GM23338 (cell line): ENCODE measurements around the gene MC4R. TPM values are rescaled to one million over a fixed set of nuclear protein-coding genes. Genes with fewer than 3 reads are reported as not detected.

ENCODE experiments used
- ATAC-seq: fragments of 200-7000 bp; cut with Tn5 transposase; 3 replicates; pipeline ENCODE4 v1.9.1; 2020
- DNase-seq: peaks from one replicate; pipeline ENCODE4 v3.0.0-alpha.2; 2015; ENCODE audit warnings: low spot score
- H2AFZ ChIP-seq: fragments of 200-600 bp; sonication (generic); 2 replicates; pipeline ENCODE4 v1.8.0; 2016; ENCODE audit warnings: antibody characterized with exemption, mild to moderate bottlenecking, moderate library complexity
- H3F3A ChIP-seq: fragments of 200-600 bp; sonication (generic); replicated peaks from 2 replicates; pipeline ENCODE4 v1.8.0; 2017; ENCODE audit warnings: antibody characterized with exemption, mixed run types, low read depth
- H3K27ac ChIP-seq: fragments of 200-600 bp; sonication (generic); 2 replicates; pipeline ENCODE4 v1.6.1; 2016; ENCODE audit warnings: low read depth
- H3K27me3 ChIP-seq: fragments of 200-600 bp; sonication (generic); 2 replicates; pipeline ENCODE4 v1.8.0; 2016; ENCODE audit warnings: mild to moderate bottlenecking, mixed run types, moderate library complexity; ENCODE audit not compliant: insufficient read depth
- H3K36me3 ChIP-seq: fragments of 200-600 bp; sonication (generic); 2 replicates; pipeline ENCODE4 v1.8.0; 2016; ENCODE audit warnings: mild to moderate bottlenecking; ENCODE audit not compliant: insufficient read depth
- H3K4me1 ChIP-seq: fragments of 200-600 bp; sonication (generic); 2 replicates; pipeline ENCODE4 v1.8.0; 2016; ENCODE audit warnings: mild to moderate bottlenecking, moderate library complexity; ENCODE audit not compliant: insufficient read depth
- H3K4me2 ChIP-seq: fragments of 200-600 bp; sonication (generic); 2 replicates; pipeline ENCODE4 v1.7.1; 2017; ENCODE audit warnings: mixed run types
- H3K4me3 ChIP-seq: fragments of 200-600 bp; sonication (generic); 2 replicates; pipeline ENCODE4 v1.6.1; 2016; ENCODE audit warnings: mixed run types
- H3K79me2 ChIP-seq: fragments of 200-600 bp; sonication (generic); replicated peaks from 2 replicates; pipeline ENCODE4 v1.8.0; 2017; ENCODE audit warnings: mild to moderate bottlenecking; ENCODE audit not compliant: insufficient read depth
- H3K9me2 ChIP-seq: fragments of 200-600 bp; sonication (generic); 2 replicates; pipeline ENCODE4 v1.8.0; 2017; ENCODE audit not compliant: insufficient read depth
- H4K20me1 ChIP-seq: fragments of 200-600 bp; sonication (generic); replicated peaks from 2 replicates; pipeline ENCODE4 v1.8.0; 2017; ENCODE audit warnings: mild to moderate bottlenecking; ENCODE audit not compliant: insufficient read depth
- H3K27ac Mint-ChIP-seq: 2 replicates; pipeline ENCODE4 v1.8.0; 2020; ENCODE audit warnings: inconsistent platforms, mild to moderate bottlenecking, moderate library complexity, mixed read lengths
- H3K27me3 Mint-ChIP-seq: 3 replicates; pipeline ENCODE4 v1.8.0; 2022; ENCODE audit warnings: low read depth, mild to moderate bottlenecking, moderate library complexity, mixed read lengths, inconsistent platforms; ENCODE audit not compliant: insufficient read depth, poor library complexity
- H3K36me3 Mint-ChIP-seq: 3 replicates; pipeline ENCODE4 v1.8.0; 2021; ENCODE audit warnings: low read depth, mild to moderate bottlenecking, inconsistent platforms, moderate library complexity, mixed read lengths
- H3K4me1 Mint-ChIP-seq: 3 replicates; pipeline ENCODE4 v1.8.0; 2020; ENCODE audit warnings: mild to moderate bottlenecking, inconsistent platforms, mixed read lengths
- H3K4me3 Mint-ChIP-seq: 3 replicates; pipeline ENCODE4 v1.8.0; 2021; ENCODE audit warnings: moderate library complexity, mild to moderate bottlenecking, inconsistent platforms, mixed read lengths
- H3K9me3 Mint-ChIP-seq: 3 replicates; pipeline ENCODE4 v1.8.0; 2020; ENCODE audit warnings: moderate library complexity, mild to moderate bottlenecking, inconsistent platforms, mixed read lengths
- CREB1 ChIP-seq: fragments of 250-450 bp; sonication (Bioruptor Pico); IDR thresholded peaks from 2 replicates; pipeline ENCODE4 v1.5.0; 2020; ENCODE audit warnings: low read depth, mild to moderate bottlenecking, moderate library complexity
- EZH2 ChIP-seq: fragments of 200-600 bp; sonication (generic); IDR thresholded peaks from one replicate; pipeline ENCODE4 v1.8.0; 2017; ENCODE audit warnings: antibody characterized with exemption, mild to moderate bottlenecking, low read depth; ENCODE audit not compliant: unreplicated experiment
- EZH2phosphoT487 ChIP-seq: fragments of 200-600 bp; sonication (generic); IDR thresholded peaks from one replicate; pipeline ENCODE4 v1.8.1; 2018; ENCODE audit warnings: antibody characterized with exemption; ENCODE audit not compliant: unreplicated experiment
- JUNB ChIP-seq: IDR thresholded peaks from one replicate; pipeline ENCODE4 v1.6.1; 2016; ENCODE audit warnings: antibody characterized with exemption; ENCODE audit not compliant: unreplicated experiment
- NANOG ChIP-seq: IDR thresholded peaks from 2 replicates; pipeline ENCODE4 v1.6.1; 2016; ENCODE audit warnings: antibody characterized with exemption, borderline replicate concordance
- POLR2AphosphoS5 ChIP-seq: IDR thresholded peaks from 2 replicates; pipeline ENCODE4 v1.6.1; 2016; ENCODE audit warnings: antibody characterized with exemption, low read depth
- STAT1 ChIP-seq: IDR thresholded peaks from one replicate; pipeline ENCODE4 v1.6.1; 2016; ENCODE audit warnings: antibody characterized with exemption; ENCODE audit not compliant: unreplicated experiment
- ZNF114 ChIP-seq: fragments of 250-450 bp; sonication (Bioruptor Pico); IDR thresholded peaks from 2 replicates; pipeline ENCODE4 v1.5.0; 2020; ENCODE audit warnings: mild to moderate bottlenecking, moderate library complexity
- ZNF331 ChIP-seq: fragments of 250-450 bp; sonication (Bioruptor Pico); IDR thresholded peaks from 2 replicates; pipeline ENCODE4 v1.5.0; 2020; ENCODE audit warnings: low read depth, mild to moderate bottlenecking, moderate library complexity
- polyA plus RNA-seq: library from polyadenylated mRNA; unstranded; fragments of >200 nt; fragmentation: Nextera tagmentation; extraction: Ambion mirVana; gene quantifications from 2 replicates; pipeline ENCODE4 v1.2.1, GENCODE V29; 2016
- total RNA-seq: library from RNA; depleted of rRNA; stranded (reverse); fragments of >200 nt; shearing (Covaris generic); gene quantifications from 2 replicates; pipeline ENCODE4 v1.2.3, GENCODE V29; 2014
- TF ChIP-seq, protein P1 (sequence below), 2 experiments: fragments of 200-600 bp in 1 of 2; sonication (generic) in 1 of 2; conservative IDR thresholded peaks; 2 replicates each; pipeline versions ENCODE4 v1.5.1 to v1.6.1; 2016 to 2017; ENCODE audit warnings: antibody characterized with exemption in 2 of 2, low read depth in 2 of 2, mild to moderate bottlenecking in 2 of 2, moderate library complexity in 1 of 2
- TF ChIP-seq, protein P2 (sequence below): fragments of 250-450 bp; sonication (Bioruptor Pico); IDR thresholded peaks from 2 replicates; pipeline ENCODE4 v1.5.0; 2020; ENCODE audit warnings: mild to moderate bottlenecking, moderate library complexity
- TF ChIP-seq, protein P3 (sequence below): IDR thresholded peaks from 2 replicates; pipeline ENCODE4 v1.6.1; 2016; ENCODE audit warnings: antibody characterized with exemption

MC4R gene
- total and polyA plus RNA-seq, 2 experiments from 2014 or later: not detected

DNA sequence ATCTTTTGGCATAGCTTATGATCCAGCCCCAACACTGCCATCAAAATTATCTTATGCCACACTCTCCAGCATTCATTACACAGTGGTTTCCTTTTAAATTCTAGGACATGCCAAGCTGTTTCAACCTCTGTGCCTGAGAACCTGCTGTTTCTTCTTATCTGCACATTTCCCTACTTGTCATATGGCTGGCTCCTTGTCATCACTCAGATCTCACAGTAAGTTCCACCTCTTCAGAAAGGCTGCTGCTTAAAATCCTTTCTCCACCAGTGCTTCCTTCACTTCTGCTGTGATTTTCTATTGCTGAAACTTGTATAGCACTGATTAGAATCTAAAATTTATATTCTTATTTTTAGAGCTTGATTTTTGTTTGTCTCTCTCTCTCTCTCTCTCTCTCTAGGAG, 43.4 kb downstream of the MC4R start (continued):
- TF ChIP-seq, protein P1, sequence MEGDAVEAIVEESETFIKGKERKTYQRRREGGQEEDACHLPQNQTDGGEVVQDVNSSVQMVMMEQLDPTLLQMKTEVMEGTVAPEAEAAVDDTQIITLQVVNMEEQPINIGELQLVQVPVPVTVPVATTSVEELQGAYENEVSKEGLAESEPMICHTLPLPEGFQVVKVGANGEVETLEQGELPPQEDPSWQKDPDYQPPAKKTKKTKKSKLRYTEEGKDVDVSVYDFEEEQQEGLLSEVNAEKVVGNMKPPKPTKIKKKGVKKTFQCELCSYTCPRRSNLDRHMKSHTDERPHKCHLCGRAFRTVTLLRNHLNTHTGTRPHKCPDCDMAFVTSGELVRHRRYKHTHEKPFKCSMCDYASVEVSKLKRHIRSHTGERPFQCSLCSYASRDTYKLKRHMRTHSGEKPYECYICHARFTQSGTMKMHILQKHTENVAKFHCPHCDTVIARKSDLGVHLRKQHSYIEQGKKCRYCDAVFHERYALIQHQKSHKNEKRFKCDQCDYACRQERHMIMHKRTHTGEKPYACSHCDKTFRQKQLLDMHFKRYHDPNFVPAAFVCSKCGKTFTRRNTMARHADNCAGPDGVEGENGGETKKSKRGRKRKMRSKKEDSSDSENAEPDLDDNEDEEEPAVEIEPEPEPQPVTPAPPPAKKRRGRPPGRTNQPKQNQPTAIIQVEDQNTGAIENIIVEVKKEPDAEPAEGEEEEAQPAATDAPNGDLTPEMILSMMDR (conservative IDR thresholded peaks at IDR 0.05; ENCODE audit: low read depth in 2 of 2): no peak
- TF ChIP-seq NANOG: no peak

DNA sequence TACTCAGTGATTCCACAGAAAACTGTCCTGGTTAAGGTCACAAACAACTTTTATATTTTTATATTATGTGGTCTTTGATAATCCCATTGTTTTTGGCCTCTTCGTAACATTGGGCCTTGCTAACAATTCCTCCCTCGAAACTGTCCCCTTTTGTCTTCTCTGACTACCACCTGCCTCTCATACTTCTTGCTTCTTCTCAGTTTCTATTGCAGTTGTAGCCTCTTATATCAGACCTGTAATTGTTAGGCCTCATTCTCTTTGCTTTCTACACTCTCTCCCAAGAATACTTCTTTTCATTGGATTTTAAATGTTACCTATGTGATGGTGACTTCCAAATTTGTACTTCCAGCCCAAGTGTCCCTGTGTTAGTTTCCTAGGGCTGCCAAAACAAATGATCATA, 44.7 kb downstream of the MC4R start:
- H3F3A ChIP-seq: no peaks in the 10 kb centered on the region
- no peak overlapping the region for H2AFZ ChIP-seq
- Mint-ChIP-seq H3K4me3 (no peak overlapping the region), H3K27ac (no peak overlapping the region), H3K4me1 (no peaks in the 10 kb centered on the region), H3K36me3 (peaks cover 3% of the 10 kb centered on the region; the same call in 2 of the 3 replicates), H3K9me3 (peaks cover 6% of the 10 kb centered on the region; the same call in 2 of the 3 replicates), H3K27me3 (no peaks in the 10 kb centered on the region)
- TF ChIP-seq JUNB (no peak), CREB1 (CRISPR knock-in tag) (no peak), EZH2 (no peak), STAT1 (no peak), ZNF331 (CRISPR knock-in tag) (no peak), POLR2AphosphoS5 (no peak), EZH2phosphoT487 (no peak), ZNF114 (CRISPR knock-in tag) (no peak)
- TF ChIP-seq, protein P2, sequence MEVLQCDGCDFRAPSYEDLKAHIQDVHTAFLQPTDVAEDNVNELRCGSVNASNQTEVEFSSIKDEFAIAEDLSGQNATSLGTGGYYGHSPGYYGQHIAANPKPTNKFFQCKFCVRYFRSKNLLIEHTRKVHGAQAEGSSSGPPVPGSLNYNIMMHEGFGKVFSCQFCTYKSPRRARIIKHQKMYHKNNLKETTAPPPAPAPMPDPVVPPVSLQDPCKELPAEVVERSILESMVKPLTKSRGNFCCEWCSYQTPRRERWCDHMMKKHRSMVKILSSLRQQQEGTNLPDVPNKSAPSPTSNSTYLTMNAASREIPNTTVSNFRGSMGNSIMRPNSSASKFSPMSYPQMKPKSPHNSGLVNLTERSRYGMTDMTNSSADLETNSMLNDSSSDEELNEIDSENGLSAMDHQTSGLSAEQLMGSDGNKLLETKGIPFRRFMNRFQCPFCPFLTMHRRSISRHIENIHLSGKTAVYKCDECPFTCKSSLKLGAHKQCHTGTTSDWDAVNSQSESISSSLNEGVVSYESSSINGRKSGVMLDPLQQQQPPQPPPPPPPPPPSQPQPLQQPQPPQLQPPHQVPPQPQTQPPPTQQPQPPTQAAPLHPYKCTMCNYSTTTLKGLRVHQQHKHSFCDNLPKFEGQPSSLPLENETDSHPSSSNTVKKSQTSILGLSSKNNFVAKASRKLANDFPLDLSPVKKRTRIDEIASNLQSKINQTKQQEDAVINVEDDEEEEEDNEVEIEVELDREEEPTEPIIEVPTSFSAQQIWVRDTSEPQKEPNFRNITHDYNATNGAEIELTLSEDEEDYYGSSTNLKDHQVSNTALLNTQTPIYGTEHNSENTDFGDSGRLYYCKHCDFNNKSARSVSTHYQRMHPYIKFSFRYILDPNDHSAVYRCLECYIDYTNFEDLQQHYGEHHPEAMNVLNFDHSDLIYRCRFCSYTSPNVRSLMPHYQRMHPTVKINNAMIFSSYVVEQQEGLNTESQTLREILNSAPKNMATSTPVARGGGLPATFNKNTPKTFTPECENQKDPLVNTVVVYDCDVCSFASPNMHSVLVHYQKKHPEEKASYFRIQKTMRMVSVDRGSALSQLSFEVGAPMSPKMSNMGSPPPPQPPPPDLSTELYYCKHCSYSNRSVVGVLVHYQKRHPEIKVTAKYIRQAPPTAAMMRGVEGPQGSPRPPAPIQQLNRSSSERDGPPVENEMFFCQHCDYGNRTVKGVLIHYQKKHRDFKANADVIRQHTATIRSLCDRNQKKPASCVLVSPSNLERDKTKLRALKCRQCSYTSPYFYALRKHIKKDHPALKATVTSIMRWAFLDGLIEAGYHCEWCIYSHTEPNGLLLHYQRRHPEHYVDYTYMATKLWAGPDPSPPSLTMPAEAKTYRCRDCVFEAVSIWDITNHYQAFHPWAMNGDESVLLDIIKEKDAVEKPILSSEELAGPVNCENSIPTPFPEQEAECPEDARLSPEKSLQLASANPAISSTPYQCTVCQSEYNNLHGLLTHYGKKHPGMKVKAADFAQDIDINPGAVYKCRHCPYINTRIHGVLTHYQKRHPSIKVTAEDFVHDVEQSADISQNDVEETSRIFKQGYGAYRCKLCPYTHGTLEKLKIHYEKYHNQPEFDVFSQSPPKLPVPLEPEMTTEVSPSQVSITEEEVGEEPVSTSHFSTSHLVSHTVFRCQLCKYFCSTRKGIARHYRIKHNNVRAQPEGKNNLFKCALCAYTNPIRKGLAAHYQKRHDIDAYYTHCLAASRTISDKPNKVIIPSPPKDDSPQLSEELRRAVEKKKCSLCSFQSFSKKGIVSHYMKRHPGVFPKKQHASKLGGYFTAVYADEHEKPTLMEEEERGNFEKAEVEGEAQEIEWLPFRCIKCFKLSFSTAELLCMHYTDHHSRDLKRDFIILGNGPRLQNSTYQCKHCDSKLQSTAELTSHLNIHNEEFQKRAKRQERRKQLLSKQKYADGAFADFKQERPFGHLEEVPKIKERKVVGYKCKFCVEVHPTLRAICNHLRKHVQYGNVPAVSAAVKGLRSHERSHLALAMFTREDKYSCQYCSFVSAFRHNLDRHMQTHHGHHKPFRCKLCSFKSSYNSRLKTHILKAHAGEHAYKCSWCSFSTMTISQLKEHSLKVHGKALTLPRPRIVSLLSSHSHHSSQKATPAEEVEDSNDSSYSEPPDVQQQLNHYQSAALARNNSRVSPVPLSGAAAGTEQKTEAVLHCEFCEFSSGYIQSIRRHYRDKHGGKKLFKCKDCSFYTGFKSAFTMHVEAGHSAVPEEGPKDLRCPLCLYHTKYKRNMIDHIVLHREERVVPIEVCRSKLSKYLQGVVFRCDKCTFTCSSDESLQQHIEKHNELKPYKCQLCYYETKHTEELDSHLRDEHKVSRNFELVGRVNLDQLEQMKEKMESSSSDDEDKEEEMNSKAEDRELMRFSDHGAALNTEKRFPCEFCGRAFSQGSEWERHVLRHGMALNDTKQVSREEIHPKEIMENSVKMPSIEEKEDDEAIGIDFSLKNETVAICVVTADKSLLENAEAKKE (CRISPR knock-in tag): no peak
- TF ChIP-seq, protein P1 (conservative IDR thresholded peaks at IDR 0.05; ENCODE audit: low read depth in 2 of 2): no peak
- TF ChIP-seq, protein P3, sequence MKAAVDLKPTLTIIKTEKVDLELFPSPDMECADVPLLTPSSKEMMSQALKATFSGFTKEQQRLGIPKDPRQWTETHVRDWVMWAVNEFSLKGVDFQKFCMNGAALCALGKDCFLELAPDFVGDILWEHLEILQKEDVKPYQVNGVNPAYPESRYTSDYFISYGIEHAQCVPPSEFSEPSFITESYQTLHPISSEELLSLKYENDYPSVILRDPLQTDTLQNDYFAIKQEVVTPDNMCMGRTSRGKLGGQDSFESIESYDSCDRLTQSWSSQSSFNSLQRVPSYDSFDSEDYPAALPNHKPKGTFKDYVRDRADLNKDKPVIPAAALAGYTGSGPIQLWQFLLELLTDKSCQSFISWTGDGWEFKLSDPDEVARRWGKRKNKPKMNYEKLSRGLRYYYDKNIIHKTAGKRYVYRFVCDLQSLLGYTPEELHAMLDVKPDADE: no peak
- no peaks in the 10 kb centered on the region for H3K27me3 ChIP-seq
- H3K27ac ChIP-seq: no peak overlapping the region
- H4K20me1 ChIP-seq: no peaks in the 10 kb centered on the region
- no peaks in the 10 kb centered on the region for H3K4me1 ChIP-seq
- no peaks in the 10 kb centered on the region for H3K79me2 ChIP-seq
- H3K36me3 ChIP-seq: no peaks in the 10 kb centered on the region
- no peak for ATAC-seq
- no peak overlapping the region for H3K4me3 ChIP-seq
- H3K9me2 ChIP-seq: no peaks in the 10 kb centered on the region
- H3K4me2 ChIP-seq: no peak overlapping the region
- DNase-seq: no peak
